ENCODE results near the gene GALNT10. TPM values are rescaled to one million over a fixed set of nuclear protein-coding genes. Genes with fewer than 3 reads are reported as not detected.

Gene GALNT10
- total and polyA plus RNA-seq, 2 donors (not counting 1 experiment from before 2014, with no cell fraction given): 18.3 to 35.8 TPM

DNA sequence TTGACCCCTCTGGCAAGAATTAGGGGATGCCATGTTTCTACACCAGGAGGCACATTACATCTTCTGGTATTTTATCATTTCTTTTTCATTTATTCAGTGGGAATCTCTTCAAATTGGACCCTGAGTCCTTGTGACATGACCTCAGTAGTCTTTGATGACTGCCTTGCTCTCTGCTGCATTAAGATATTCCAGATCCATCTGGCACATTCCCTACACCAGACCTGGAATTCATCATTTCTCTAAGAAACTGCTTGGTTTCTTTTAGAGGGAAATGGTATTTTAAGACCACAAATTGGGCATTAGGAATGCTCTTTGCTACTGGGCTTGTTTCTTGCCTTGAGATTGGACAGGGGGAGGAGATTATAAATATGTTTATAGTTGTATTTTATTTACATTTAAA lies 61.0 kb downstream of the GALNT10 start:
- H3K27me3 ChIP-seq (ENCODE audit: control insufficient read depth, insufficient read depth, low read length): no peaks in the 10 kb centered on the region
- H3K79me2 ChIP-seq (ENCODE audit: control insufficient read depth, insufficient read depth, low read length): no peaks in the 10 kb centered on the region
- no peaks in the 10 kb centered on the region for H3K4me1 ChIP-seq (ENCODE audit: control insufficient read depth, extremely low read depth, insufficient read depth, low read length)
- H3K27ac ChIP-seq (ENCODE audit: insufficient read depth, low read length): no peak overlapping the region
- no peaks in the 10 kb centered on the region for H4K20me1 ChIP-seq (ENCODE audit: control insufficient read depth, extremely low read depth, insufficient read depth, low read length)
- H3K9me3 ChIP-seq (ENCODE audit: control insufficient read depth, insufficient read depth, low read depth, low read length): no peaks in the 10 kb centered on the region
- no peak overlapping the region for H3K4me3 ChIP-seq (replicated peaks in 1 of 4; ENCODE audit: control extremely low read depth in 1 of 4, insufficient read depth in 1 of 4, low read depth in 3 of 4, low read length in 4 of 4)
- TF ChIP-seq CTCF (conservative IDR thresholded peaks at IDR 0.05 in 1 of 2, IDR thresholded peaks at IDR 0.05 in 1 of 2; ENCODE audit: low read depth in 1 of 2, low read length in 2 of 2): no peak
- TF ChIP-seq EZH2 (IDR thresholded peaks at IDR 0.05; ENCODE audit: low read length, missing control alignments): no peak
- no peaks in the 10 kb centered on the region for H3K36me3 ChIP-seq (ENCODE audit: control insufficient read depth, insufficient read depth, low read length)
- no peak overlapping the region for H2AFZ ChIP-seq (ENCODE audit: low read length)
- no peak for DNase-seq (ENCODE audit: low read depth in 2 of 2)
- no peak overlapping the region for H3K9ac ChIP-seq (ENCODE audit: insufficient read depth, low read length)
- no peak overlapping the region for H3K4me2 ChIP-seq (ENCODE audit: extremely low read depth, insufficient read depth, low read length)

- H4K20me1 ChIP-seq (ENCODE audit: control insufficient read depth, extremely low read depth, insufficient read depth, low read length): no peaks in the 10 kb centered on the region
- H3K27me3 ChIP-seq (ENCODE audit: control insufficient read depth, insufficient read depth, low read length): no peaks in the 10 kb centered on the region
- H3K79me2 ChIP-seq (ENCODE audit: control insufficient read depth, insufficient read depth, low read length): no peaks in the 10 kb centered on the region
- no peak overlapping the region for H3K4me3 ChIP-seq (replicated peaks in 1 of 4; ENCODE audit: control extremely low read depth in 1 of 4, insufficient read depth in 1 of 4, low read depth in 3 of 4, low read length in 4 of 4)
- no peaks in the 10 kb centered on the region for H3K9me3 ChIP-seq (ENCODE audit: control insufficient read depth, insufficient read depth, low read depth, low read length)
- H3K9ac ChIP-seq (ENCODE audit: insufficient read depth, low read length): no peak overlapping the region
- no peaks in the 10 kb centered on the region for H3K4me1 ChIP-seq (ENCODE audit: control insufficient read depth, extremely low read depth, insufficient read depth, low read length)
- H3K36me3 ChIP-seq (ENCODE audit: control insufficient read depth, insufficient read depth, low read length): no peaks in the 10 kb centered on the region
- DNase-seq (ENCODE audit: low read depth in 2 of 2): no peak
- no peak overlapping the region for H3K4me2 ChIP-seq (ENCODE audit: extremely low read depth, insufficient read depth, low read length)
- no peak overlapping the region for H2AFZ ChIP-seq (ENCODE audit: low read length)
- no peak for TF ChIP-seq CTCF (conservative IDR thresholded peaks at IDR 0.05 in 1 of 2, IDR thresholded peaks at IDR 0.05 in 1 of 2; ENCODE audit: low read depth in 1 of 2, low read length in 2 of 2)
- no peak for TF ChIP-seq EZH2 (IDR thresholded peaks at IDR 0.05; ENCODE audit: low read length, missing control alignments)
- no peak overlapping the region for H3K27ac ChIP-seq (ENCODE audit: insufficient read depth, low read length)
These were observed 63.3 kb downstream of the GALNT10 start for GRCh38 chr5:154253807-154254206.

DNA sequence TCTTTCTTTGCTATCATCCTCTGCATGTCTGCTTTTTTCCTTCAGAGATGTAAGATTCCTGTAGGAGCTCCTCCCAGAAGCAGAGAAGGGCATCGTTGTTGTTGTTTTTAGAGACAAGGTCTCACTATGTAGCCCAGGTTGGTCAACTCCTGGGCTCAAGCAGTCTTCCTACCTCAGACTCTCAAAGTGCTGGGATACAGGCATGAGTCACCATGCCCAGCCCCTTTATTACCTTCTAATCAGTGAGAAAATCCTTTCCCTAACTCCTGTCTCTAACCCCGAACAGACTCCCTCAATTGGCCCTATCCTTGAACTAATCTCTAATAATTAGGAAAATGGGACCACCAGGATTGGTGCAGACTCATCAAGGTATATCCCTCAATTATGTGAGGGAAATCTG lies 64.4 kb downstream of the GALNT10 start:
- Histone ChIP-seq H4K20me1 (ENCODE audit: control insufficient read depth, extremely low read depth, insufficient read depth, low read length) (no peaks in the 10 kb centered on the region), H3K36me3 (ENCODE audit: control insufficient read depth, insufficient read depth, low read length) (no peaks in the 10 kb centered on the region), H3K27ac (ENCODE audit: insufficient read depth, low read length) (no peak overlapping the region), H3K4me2 (ENCODE audit: extremely low read depth, insufficient read depth, low read length) (no peak overlapping the region), H3K4me3 (replicated peaks in 1 of 4; ENCODE audit: control extremely low read depth in 1 of 4, insufficient read depth in 1 of 4, low read depth in 3 of 4, low read length in 4 of 4) (no peak overlapping the region), H2AFZ (ENCODE audit: low read length) (no peak overlapping the region), H3K79me2 (ENCODE audit: control insufficient read depth, insufficient read depth, low read length) (no peaks in the 10 kb centered on the region), H3K4me1 (ENCODE audit: control insufficient read depth, extremely low read depth, insufficient read depth, low read length) (no peaks in the 10 kb centered on the region), H3K9ac (ENCODE audit: insufficient read depth, low read length) (no peak overlapping the region), H3K27me3 (ENCODE audit: control insufficient read depth, insufficient read depth, low read length) (no peaks in the 10 kb centered on the region), H3K9me3 (ENCODE audit: control insufficient read depth, insufficient read depth, low read depth, low read length) (no peaks in the 10 kb centered on the region)
- TF ChIP-seq CTCF (conservative IDR thresholded peaks at IDR 0.05 in 1 of 2, IDR thresholded peaks at IDR 0.05 in 1 of 2; ENCODE audit: low read depth in 1 of 2, low read length in 2 of 2) (no peak), EZH2 (IDR thresholded peaks at IDR 0.05; ENCODE audit: low read length, missing control alignments) (no peak)
- no peak for DNase-seq (ENCODE audit: low read depth in 2 of 2)

All from fibroblast of lung (primary cell).